Stimulated activated effector memory CD8-positive, alpha-beta T cell treated with anti-CD3 and anti-CD28 coated beads, Interleukin-12 subunit alpha, Interleukin-12 subunit beta, amount 100 ng/mL, for 72 hours (primary cell): Measurements from ENCODE around the gene MAML2.
"Not testable (repeated sequence)": the region's sequence is repeated elsewhere in the genome, so short reads cannot be mapped to it uniquely, and the experiment has no call there.

Experiments used
- ATAC-seq: fragments of 150-1000 bp; cut with Tn5 transposase; 2 replicates; pipeline ENCODE4 v1.10.0; 2021
- DNase-seq, 2 donors: peaks; one replicate each; pipeline ENCODE4 v3.0.0; 2021 to 2022; ENCODE audit warnings: low spot score in 2 of 2
- H3K27ac Mint-ChIP-seq: one replicate; pipeline ENCODE4 v1.8.0; 2022; ENCODE audit warnings: mild to moderate bottlenecking, mixed read lengths
- H3K36me3 Mint-ChIP-seq: one replicate; pipeline ENCODE4 v1.8.0; 2022; ENCODE audit warnings: mild to moderate bottlenecking, mixed read lengths
- H3K4me1 Mint-ChIP-seq: one replicate; pipeline ENCODE4 v1.8.0; 2022; ENCODE audit warnings: mixed read lengths
- H3K4me3 Mint-ChIP-seq: one replicate; pipeline ENCODE4 v1.8.0; 2022; ENCODE audit warnings: mild to moderate bottlenecking, mixed read lengths
- H3K9me3 Mint-ChIP-seq: one replicate; pipeline ENCODE4 v1.8.0; 2022; ENCODE audit warnings: mixed read lengths

MAML2 gene

DNA sequence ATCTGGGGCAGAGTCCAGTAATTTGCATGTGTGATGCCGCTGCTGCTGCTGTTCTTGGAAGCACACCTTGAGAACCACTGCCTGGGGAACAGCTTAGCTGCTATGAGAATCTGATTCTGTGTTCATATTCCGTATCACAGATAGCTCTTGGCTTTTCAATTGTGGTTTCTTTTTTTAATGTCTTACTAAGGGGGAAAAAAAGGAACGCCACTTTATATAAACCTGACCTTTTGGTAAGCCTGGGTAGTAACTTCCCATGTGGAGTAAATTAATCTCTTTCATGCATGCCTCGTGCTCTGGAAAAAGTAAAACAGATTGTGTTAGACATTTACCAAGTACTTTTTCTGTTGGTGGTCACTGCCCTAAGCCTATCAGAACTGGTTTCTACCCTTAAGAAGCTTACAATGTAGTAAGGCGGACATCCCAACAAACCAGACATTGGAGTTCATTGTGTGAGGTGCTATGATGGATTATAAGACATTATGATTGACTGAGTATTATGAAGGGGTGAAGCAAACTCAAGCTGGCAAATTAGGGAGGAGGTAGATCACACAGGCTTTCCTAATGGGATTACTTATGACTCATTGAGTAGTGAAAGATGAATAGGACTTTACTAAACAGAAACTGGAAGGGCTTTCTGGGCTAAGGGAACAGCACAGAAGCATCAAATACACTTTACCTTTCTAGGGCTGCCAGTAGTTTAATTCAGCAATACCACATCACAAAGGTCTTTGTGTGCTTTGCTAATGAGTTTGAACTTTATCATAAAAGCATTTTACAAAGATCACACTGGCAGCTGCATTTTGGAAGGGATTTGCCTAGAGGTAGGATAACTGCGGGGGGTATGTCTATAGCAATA is 64.7 kb downstream of the MAML2 start:
- no peak for DNase-seq
- H3K4me3 Mint-ChIP-seq, result no peak overlapping the region

GRCh38 chr11:96277696-96278038 is 65.3 kb downstream of the MAML2 start:
- Mint-ChIP-seq H3K4me3 (no peak overlapping the region), H3K4me1 (peaks cover 21% of the 10 kb centered on the region), H3K9me3 (no peaks in the 10 kb centered on the region), H3K27ac (no peak overlapping the region), H3K36me3 (no peaks in the 10 kb centered on the region)
- ATAC-seq (no peak), DNase-seq (no peak)

More for the DNA sequence above, 64.7 kb downstream of the MAML2 start:
- peaks cover 21% of the 10 kb centered on the region for H3K4me1 Mint-ChIP-seq
- H3K27ac Mint-ChIP-seq, result peak overlapping the region; percentile 4
- no peak for ATAC-seq
- no peaks in the 10 kb centered on the region for H3K36me3 Mint-ChIP-seq
- H3K9me3 Mint-ChIP-seq, result no peaks in the 10 kb centered on the region

- Mint-ChIP-seq H3K4me3 (no peak overlapping the region), H3K9me3 (no peaks in the 10 kb centered on the region), H3K27ac (no peak overlapping the region), H3K36me3 (no peaks in the 10 kb centered on the region), H3K4me1 (peaks cover 23% of the 10 kb centered on the region)
- no peak for DNase-seq
- no peak for ATAC-seq
Observed at GRCh38 chr11:96276836-96277235, 66.2 kb downstream of the MAML2 start.

DNA sequence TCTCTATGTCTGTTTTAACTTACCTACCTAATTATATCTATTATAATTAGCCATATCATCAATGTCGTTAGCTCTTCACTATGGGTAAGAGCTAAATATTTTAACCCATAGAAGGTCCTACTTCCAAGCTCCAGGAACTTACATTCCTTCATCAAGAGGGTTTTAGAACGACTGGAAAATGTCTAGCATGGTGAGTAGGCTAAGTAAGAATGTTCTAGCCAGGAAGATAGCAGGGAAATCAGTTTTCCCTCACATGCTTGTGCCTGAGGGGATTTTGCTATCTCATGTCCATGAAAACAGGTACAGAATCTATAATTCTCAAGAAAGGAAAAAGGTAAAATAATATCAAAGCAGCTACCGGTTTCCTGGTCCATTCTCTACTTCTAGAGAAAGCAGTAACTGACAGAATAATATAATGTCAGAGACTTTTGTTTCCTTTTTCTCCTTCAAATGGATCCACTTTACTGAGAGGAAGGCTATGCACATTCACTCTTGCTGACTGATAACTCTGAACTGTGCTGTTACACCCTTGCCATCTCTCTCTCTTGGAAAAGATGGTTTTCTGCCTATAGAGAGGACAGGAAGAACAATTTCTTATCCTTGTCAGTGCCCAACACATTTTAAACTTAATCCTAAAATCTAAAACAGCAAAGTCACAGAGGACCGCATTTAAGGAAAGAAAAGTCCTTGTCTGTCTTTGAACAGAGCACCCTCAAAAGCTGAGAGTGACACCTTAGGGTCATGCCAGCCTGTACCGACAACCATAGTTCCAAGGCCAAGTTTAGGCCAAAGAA is 67.0 kb downstream of the MAML2 start:
- H3K4me1 Mint-ChIP-seq, result peaks cover 27% of the 10 kb centered on the region
- H3K9me3 Mint-ChIP-seq, result no peaks in the 10 kb centered on the region
- DNase-seq, result no peak
- ATAC-seq, result no peak
- no peaks in the 10 kb centered on the region for H3K36me3 Mint-ChIP-seq
- no peak overlapping the region for H3K27ac Mint-ChIP-seq
- H3K4me3 Mint-ChIP-seq, result no peak overlapping the region

GRCh38 chr11:96273507-96273906 is 69.5 kb downstream of the MAML2 start:
- Mint-ChIP-seq H3K4me3 (no peak overlapping the region), H3K9me3 (peaks cover 2% of the 10 kb centered on the region), H3K36me3 (no peaks in the 10 kb centered on the region), H3K4me1 (peaks cover 28% of the 10 kb centered on the region), H3K27ac (no peak overlapping the region)
- ATAC-seq, result no peak
- DNase-seq, result no peak

DNA sequence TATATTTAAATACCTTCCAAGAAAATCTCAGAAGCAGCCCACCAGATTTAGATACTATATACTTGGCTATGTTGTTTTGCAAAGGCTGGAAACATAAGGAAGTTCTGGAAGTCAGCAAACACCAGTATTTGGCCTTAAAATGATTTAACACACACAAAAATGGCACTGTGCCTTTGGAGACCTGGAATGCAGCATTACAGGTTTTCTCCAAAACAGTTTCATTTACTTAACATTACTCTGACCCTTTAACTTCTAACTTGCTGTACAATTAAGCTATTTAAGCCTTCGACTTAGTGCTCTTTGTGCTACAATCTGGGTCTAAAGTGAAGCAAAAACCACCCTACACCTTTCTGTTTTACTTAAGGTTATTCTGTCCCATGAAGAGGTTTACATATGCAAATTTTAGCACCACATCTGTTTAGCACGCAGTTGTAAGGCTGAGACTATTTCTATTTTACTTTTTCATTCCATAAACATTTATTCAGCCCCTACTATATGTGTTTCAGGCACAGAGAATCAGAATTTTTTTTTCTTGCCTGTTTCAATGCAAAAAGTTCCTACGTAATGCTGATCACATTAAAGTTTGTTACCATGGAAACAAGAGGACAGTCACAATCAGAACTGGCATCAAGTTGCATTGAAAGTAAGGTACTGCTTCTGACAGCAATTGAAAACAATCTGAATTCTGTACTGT is 70.3 kb downstream of the MAML2 start:
- no peaks in the 10 kb centered on the region for H3K36me3 Mint-ChIP-seq
- no peak for ATAC-seq
- H3K4me1 Mint-ChIP-seq, result peaks cover 32% of the 10 kb centered on the region
- DNase-seq, result no peak
- peaks cover 2% of the 10 kb centered on the region for H3K9me3 Mint-ChIP-seq
- H3K27ac Mint-ChIP-seq, result no peak overlapping the region
- H3K4me3 Mint-ChIP-seq, result no peak overlapping the region

- Mint-ChIP-seq H3K27ac (no peak overlapping the region), H3K4me1 (peaks cover 41% of the 10 kb centered on the region), H3K4me3 (no peak overlapping the region), H3K36me3 (no peaks in the 10 kb centered on the region), H3K9me3 (peaks cover 2% of the 10 kb centered on the region)
- no peak for ATAC-seq
- DNase-seq, result no peak
Observed at GRCh38 chr11:96271777-96272176, 71.2 kb downstream of the MAML2 start.

- H3K4me3 Mint-ChIP-seq, H3K27ac Mint-ChIP-seq, H3K9me3 Mint-ChIP-seq, DNase-seq, H3K36me3 Mint-ChIP-seq, ATAC-seq: not testable (repeated sequence)
- H3K4me1 Mint-ChIP-seq, result peaks cover 45% of the 10 kb centered on the region
Observed at GRCh38 chr11:96271352-96271751, 71.6 kb downstream of the MAML2 start.

- not testable (repeated sequence) for H3K9me3 Mint-ChIP-seq, ATAC-seq, H3K36me3 Mint-ChIP-seq, H3K4me3 Mint-ChIP-seq, DNase-seq
- Mint-ChIP-seq H3K27ac (peak overlapping the region; percentile 40), H3K4me1 (peaks cover 67% of the 10 kb centered on the region)
Observed at GRCh38 chr11:96268527-96268926, 74.5 kb downstream of the MAML2 start.

DNA sequence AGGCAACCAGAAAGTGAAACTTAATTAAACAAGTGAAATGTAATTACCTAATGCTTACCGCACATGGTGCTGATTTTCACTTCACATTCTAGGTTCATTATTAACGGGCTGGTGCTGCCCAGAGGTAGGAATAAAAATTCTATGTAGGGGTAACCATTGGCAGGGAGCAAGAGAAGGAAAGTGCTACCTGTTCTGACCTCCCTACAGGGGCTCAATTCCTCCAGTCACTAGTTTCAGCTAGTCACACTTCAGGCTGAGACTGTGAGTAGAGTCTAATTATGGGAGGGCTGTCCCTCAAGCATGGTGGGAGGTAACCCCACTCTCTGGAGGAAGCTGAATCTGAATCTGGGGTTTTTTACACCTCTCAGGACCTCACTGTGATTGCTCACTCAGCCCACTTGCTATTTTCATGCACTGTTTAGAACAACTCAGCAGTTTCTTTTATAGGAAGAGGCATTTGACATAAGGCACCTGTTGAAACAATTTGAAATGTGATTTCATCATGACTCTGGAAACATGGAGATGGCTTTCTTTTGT is 75.4 kb downstream of the MAML2 start:
- Mint-ChIP-seq H3K36me3 (no peaks in the 10 kb centered on the region), H3K27ac (peak overlapping the region; percentile 40), H3K4me3 (peak overlapping the region; percentile 47), H3K9me3 (peaks cover 2% of the 10 kb centered on the region), H3K4me1 (peaks cover 77% of the 10 kb centered on the region)
- ATAC-seq (peak; percentile 100), DNase-seq (peak; percentile 17 to 67)

DNA sequence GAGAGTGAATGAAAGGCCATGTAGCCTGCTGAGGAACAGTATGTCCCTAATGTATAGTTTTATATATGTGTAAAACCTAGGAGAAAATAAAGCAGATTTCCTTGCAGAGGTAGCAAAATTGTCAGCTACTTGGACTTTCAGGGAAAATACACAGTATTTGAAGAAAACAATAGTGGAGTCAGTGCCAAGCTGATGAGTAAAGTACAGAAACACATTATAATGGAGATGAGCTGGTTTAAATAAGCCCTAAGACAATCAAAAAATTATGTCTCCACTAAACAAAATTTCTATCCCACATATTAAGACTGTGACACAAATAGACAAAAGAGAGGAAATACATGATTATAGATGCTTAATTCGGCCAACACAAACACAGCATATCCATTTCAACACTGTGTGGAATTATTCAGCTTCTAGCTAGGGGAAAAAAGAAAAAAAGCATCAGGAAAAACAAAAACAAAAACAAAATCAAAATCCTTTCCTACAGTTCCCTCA is 75.9 kb downstream of the MAML2 start:
- Mint-ChIP-seq H3K36me3 (no peaks in the 10 kb centered on the region), H3K4me1 (peaks cover 78% of the 10 kb centered on the region)
- ATAC-seq, result no peak

GRCh38 chr11:96265972-96266371 is 77.0 kb downstream of the MAML2 start:
- Mint-ChIP-seq H3K27ac (no peak overlapping the region), H3K9me3 (peaks cover 2% of the 10 kb centered on the region), H3K4me3 (no peak overlapping the region), H3K36me3 (no peaks in the 10 kb centered on the region), H3K4me1 (peaks cover 71% of the 10 kb centered on the region)
- ATAC-seq (no peak), DNase-seq (no peak)

More for the DNA sequence above, 75.9 kb downstream of the MAML2 start:
- no peak for DNase-seq
- Mint-ChIP-seq H3K27ac (peak overlapping the region; percentile 40), H3K9me3 (peaks cover 2% of the 10 kb centered on the region), H3K4me3 (peak overlapping the region; percentile 47)

- H3K4me1 Mint-ChIP-seq, result peaks cover 76% of the 10 kb centered on the region
- H3K27ac Mint-ChIP-seq, result peak overlapping the region; percentile 18
- no peaks in the 10 kb centered on the region for H3K36me3 Mint-ChIP-seq
- DNase-seq (no peak), ATAC-seq (no peak)
- peaks cover 2% of the 10 kb centered on the region for H3K9me3 Mint-ChIP-seq
- H3K4me3 Mint-ChIP-seq, result no peak overlapping the region
Observed at GRCh38 chr11:96265220-96265737, 77.7 kb downstream of the MAML2 start.

DNA sequence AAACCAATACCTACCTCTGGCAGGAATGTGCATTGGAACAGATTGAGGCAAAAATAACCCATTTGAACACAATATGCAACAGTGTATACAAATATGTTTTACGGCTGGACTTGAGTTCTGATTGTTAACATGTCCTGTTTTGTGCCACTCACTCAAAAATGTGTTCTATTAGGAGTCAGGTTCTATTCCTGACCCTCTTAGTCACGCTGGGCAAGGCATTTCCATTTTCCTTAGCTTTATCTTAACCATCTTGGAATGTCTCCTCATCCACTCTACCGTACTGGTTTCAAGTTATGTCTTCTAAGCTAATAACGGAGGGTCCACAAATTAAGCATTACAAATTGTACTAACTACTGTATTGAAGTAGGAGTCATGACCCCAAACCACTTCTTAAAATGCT is 78.6 kb downstream of the MAML2 start:
- ATAC-seq (no peak), DNase-seq (no peak)
- H3K4me1 Mint-ChIP-seq, result peaks cover 77% of the 10 kb centered on the region
- H3K4me3 Mint-ChIP-seq, result no peak overlapping the region
- no peaks in the 10 kb centered on the region for H3K9me3 Mint-ChIP-seq
- no peak overlapping the region for H3K27ac Mint-ChIP-seq
- H3K36me3 Mint-ChIP-seq, result no peaks in the 10 kb centered on the region

DNA sequence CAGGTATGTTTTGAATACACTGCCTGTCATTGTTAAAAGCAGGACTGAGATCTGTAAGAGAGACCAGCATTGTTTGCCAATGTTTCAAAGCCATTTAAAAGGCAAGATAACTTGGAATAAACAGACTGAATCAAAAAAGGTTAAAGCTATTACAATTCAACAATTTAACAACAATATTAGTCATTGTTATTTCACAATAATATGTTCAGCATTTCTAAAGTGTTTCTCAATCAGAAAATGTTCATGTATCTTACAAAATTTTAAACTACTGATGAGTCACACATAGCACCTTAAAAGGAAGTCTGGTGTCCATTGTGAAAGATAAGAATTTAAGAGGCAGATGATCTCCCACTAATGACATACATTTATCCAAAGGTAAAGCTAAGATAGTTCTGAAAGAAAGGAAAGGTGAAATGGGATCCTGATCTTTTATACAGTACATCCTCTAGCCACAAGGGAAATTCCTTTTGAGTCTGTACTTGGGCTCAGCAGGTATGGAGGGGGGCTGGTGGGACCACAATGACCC is 79.7 kb downstream of the MAML2 start:
- Mint-ChIP-seq H3K27ac (no peak overlapping the region), H3K36me3 (no peaks in the 10 kb centered on the region), H3K4me3 (no peak overlapping the region), H3K9me3 (no peaks in the 10 kb centered on the region), H3K4me1 (peaks cover 77% of the 10 kb centered on the region)
- DNase-seq, result no peak
- ATAC-seq, result no peak
